ENCODE data around the gene ASCL2.
"Not testable (repeated sequence)": the region's sequence is repeated elsewhere in the genome, so short reads cannot be mapped to it uniquely, and the experiment has no call there.

The ASCL2 gene

GRCh38 chr11:2260491-2261364 is 9.7 kb downstream of the ASCL2 start:
- no peak for DNase-seq (ENCODE audit: low read depth in 2 of 2)

GRCh38 chr11:2259897-2260451 is 10.4 kb downstream of the ASCL2 start:
- no peak for DNase-seq (ENCODE audit: low read depth in 2 of 2)

DNA sequence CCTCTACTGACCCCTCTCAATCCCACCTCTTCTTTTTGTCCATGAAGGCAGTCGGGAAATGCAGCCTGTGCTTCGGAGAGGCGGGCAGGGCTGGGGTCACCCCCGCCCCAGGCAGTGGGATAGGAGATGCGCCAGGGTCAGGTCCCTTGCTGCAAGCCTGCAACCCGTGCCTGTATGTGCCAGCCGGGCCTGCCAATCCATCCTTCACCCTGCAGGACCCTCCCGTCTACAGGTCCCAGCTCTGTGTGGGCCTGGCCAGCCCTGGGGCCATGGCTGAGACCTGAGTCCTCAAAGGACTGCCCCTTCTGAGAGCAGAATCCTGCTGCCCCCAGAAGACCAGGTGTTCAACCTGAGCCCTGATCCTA is 10.9 kb downstream of the ASCL2 start:
- no peak for DNase-seq (ENCODE audit: low read depth in 2 of 2)

GRCh38 chr11:2258501-2259465 is 11.6 kb downstream of the ASCL2 start:
- no peak for DNase-seq (ENCODE audit: low read depth in 2 of 2)

- no peak for DNase-seq (ENCODE audit: low read depth in 2 of 2)
Observed at GRCh38 chr11:2256951-2257700, 13.3 kb downstream of the ASCL2 start.

- DNase-seq (ENCODE audit: low read depth in 2 of 2), result no peak
Observed at GRCh38 chr11:2256293-2256913, 14.0 kb downstream of the ASCL2 start.

DNA sequence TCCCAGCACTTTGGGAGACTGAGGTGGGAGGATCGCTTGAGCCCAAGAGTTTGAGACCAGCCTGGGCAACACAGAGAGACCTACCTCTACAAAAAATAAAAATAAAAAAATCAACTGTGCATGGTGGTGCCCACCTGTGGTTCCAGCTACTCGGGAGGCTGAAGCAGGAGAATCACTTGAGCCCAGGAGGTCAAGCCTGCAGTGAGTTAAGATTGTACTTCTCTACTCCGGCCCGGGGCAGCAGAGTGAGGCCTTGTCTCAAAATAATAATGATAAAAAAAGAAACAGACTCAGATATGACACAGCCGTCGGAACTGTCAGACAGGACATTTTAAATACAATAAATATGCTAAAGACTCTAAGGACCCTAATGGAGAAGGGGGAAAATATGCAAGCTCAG is 18.4 kb downstream of the ASCL2 start:
- DNase-seq (ENCODE audit: low read depth in 2 of 2), result no peak

DNA sequence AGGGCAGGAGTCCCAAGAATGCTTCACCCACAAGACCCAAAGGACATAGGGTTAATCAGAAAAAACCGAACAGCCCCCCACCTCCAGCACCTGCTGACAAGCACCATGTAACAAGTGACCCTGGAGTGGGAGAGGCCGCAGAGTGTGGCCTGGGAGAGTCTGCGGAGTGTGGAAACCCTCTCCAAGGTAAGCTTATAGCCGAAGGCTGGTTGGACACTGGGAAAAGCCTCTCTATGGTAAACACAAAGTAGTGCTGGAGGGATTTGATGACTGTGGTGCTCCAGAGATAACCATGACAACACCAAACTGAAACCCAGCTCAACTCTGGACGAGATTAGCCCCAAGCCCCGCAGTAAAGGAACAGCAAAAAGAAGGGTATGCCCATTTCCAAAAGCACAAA is 19.2 kb downstream of the ASCL2 start:
- no peak for DNase-seq (ENCODE audit: low read depth in 2 of 2)

- no peak for DNase-seq (ENCODE audit: low read depth in 2 of 2)
Observed at GRCh38 chr11:2250485-2250884, 19.9 kb downstream of the ASCL2 start.

- no peak for DNase-seq (ENCODE audit: low read depth in 2 of 2)
Observed at GRCh38 chr11:2250041-2250440, 20.3 kb downstream of the ASCL2 start.

GRCh38 chr11:2249189-2249916 is 21.0 kb downstream of the ASCL2 start:
- no peak for DNase-seq (ENCODE audit: low read depth in 2 of 2)

DNA sequence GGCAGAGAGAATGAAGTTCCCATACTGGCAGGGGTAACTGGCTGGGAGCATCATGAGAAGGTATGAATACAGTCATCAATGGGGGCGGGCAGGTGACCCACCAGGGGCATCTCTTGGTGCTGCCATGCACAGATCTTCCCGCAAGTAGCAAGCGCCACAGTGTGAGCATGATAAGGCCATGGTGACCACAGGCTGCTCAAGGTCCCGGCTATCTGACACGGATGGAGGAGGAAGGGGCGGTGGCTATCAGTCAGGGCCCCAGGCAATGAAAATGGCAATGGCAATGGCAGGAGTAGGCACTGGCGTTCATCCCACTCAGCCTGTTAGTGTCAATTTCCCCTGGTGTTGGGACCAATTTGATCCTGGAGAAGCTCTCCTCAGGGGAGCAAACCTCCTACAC is 21.6 kb downstream of the ASCL2 start:
- DNase-seq (ENCODE audit: low read depth in 2 of 2), result no peak

DNA sequence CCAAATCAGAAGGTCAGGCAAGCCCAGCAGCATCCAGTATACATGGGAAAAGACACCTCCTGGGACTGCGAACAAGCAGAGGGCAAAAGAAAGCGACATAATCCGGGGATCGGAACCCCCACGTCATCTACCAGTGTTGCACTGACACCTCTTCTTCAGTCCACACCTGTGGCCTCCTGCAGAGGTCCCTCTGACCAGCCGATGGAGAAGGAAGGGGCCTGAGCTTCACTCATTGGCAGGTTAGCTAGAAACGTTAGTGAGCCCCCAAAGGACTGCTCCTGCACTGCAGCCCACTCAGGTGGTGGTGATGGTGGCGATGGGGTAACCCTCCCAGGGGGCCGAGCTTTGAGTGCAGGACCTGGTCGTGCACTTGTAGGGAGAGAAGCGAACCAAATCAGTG is 22.1 kb downstream of the ASCL2 start:
- no peak for DNase-seq (ENCODE audit: low read depth in 2 of 2)

DNA sequence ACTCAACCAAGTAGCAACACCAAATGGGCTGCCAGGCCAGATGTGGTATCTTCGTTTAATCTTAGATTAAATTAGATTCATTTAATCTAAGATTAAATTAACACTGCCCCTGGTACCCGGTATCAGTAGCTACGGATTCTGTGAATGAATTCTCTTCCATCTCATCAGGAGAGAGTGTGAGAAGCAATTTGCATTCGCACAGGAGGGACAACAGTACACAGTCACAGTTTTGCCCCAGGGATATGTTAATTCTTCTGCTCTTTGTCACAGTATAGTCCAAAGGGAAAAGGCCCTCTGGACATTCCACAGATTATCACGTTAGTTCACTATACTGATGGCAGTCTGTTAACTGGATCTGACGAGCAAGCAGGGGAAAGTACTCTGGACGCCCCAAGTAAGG is 22.9 kb downstream of the ASCL2 start:
- no peak for DNase-seq (ENCODE audit: low read depth in 2 of 2)

DNA sequence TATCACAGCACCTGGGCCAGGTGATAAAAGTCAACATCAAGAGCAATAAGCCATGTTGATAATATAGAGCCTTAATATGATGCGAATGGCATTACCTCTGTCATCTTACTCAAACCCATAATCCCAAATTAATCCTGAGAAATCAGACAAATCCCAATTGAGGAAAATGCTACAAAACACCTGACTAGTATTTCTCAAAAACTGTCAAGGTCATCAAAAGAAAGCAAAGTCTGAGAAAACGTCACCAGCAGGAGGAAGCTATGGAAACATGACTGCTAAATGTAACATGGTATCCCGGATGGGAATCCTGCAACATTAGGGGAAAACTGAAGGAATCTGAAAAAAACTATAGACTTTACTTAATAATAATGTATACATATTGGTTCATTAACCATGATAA is 29.6 kb downstream of the ASCL2 start:
- no peak for DNase-seq (ENCODE audit: low read depth in 2 of 2)

- no peak for DNase-seq (ENCODE audit: low read depth in 2 of 2)
Observed at GRCh38 chr11:2237457-2238238, 32.7 kb downstream of the ASCL2 start.

- DNase-seq (ENCODE audit: low read depth in 2 of 2), result not testable (repeated sequence)
Observed at GRCh38 chr11:2236381-2237134, 33.8 kb downstream of the ASCL2 start.

DNA sequence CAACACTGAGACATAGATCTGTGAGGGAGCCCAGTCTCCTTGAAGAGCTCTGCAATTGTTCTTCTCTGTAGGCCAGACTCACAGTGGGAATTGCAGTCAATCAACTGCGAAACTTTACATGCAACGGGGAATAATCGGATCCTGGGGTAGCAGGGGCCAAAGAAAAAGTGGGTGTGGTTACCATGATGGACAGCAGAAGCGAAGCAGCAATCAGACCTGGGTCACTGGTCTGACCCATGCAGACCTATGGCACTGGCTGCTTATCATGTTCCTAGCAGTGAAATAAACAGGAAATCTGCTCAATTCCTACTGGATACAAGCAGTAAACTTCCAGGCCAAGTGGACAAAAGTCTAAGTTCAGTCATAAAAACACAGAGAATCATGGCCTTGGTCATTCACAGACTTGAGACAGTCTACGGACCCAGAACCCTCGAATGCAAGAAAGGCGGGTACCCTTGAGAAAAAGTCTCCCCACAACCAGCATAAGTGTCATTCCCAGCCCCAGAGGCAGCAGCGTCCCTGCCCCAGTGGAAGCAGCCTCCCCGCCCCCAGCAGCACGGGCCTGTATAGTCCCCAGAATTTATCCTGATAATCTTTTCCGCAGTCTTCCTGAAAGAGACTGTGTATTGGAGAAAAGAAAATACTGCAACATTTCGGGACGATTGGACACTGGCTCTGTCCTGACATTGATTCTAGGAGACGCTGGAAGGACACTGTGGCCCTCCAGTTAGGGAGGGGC is 34.6 kb downstream of the ASCL2 start:
- DNase-seq (ENCODE audit: low read depth in 2 of 2), result no peak

All from stimulated activated CD4-positive, alpha-beta T cell treated with anti-CD3 and anti-CD28 coated beads, Interleukin-1b, Interleukin-23, amount 100 ng/mL, for 4 hours (primary cell).